Ishikawa (cell line): ENCODE results near the gene RRH.

Experiments used
- CEBPB ChIP-seq: IDR thresholded peaks from 2 replicates; pipeline ENCODE4 v1.6.1; 2012
- CREB1 ChIP-seq: IDR thresholded peaks from 2 replicates; pipeline ENCODE4 v1.6.1; 2012; ENCODE audit warnings: low read depth
- EGR1 ChIP-seq: IDR thresholded peaks from 2 replicates; pipeline ENCODE4 v1.6.1; 2012
- EP300 ChIP-seq: IDR thresholded peaks from 2 replicates; pipeline ENCODE4 v1.6.1; 2012; ENCODE audit warnings: borderline replicate concordance
- FOXM1 ChIP-seq: IDR thresholded peaks from 2 replicates; pipeline ENCODE4 v1.6.1; 2012; ENCODE audit warnings: low read depth, borderline replicate concordance
- NFIC ChIP-seq: IDR thresholded peaks from 2 replicates; pipeline ENCODE4 v1.6.1; 2012
- RAD21 ChIP-seq: IDR thresholded peaks from 2 replicates; pipeline ENCODE4 v1.6.1; 2012; ENCODE audit warnings: low read depth
- TAF1 ChIP-seq: IDR thresholded peaks from 2 replicates; pipeline ENCODE4 v1.6.1; 2012; ENCODE audit warnings: low read depth, mild to moderate bottlenecking
- TCF12 ChIP-seq: IDR thresholded peaks from 2 replicates; pipeline ENCODE4 v1.6.1; 2012; ENCODE audit warnings: low read depth
- TEAD4 ChIP-seq: IDR thresholded peaks from 2 replicates; pipeline ENCODE4 v1.6.1; 2012
- YY1 ChIP-seq: IDR thresholded peaks from 2 replicates; pipeline ENCODE4 v1.6.1; 2012; ENCODE audit warnings: low read depth
- ZBTB7A ChIP-seq: IDR thresholded peaks from 2 replicates; pipeline ENCODE4 v1.6.1; 2012; ENCODE audit warnings: low read depth
- TF ChIP-seq, protein P1 (sequence below): IDR thresholded peaks from 2 replicates; pipeline ENCODE4 v1.6.1; 2012; ENCODE audit warnings: low read depth, mild to moderate bottlenecking
- TF ChIP-seq, protein P2 (sequence below): IDR thresholded peaks from 2 replicates; pipeline ENCODE4 v1.6.1; 2012

DNA sequence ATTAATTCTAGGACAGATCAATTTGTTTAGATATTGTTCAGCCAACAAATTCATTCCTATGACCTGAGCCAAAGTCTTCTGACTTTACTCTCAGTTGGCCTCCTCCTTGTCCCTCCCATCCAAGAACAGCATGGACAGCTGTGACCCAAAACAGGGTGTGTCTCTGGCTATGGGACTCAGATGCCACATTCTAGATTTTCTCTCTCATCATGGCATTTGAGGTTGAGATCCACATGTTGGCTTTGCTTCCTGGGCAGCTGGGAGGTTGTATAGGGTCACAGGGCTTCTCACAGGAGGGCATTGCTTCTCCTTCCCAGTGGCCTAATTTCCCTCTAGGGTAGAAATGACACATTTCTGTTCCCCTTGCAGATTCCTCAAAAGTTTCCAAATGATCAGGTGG, 62.3 kb downstream of the RRH start:
- TF ChIP-seq EGR1 (no peak), ZBTB7A (no peak), TCF12 (no peak), RAD21 (no peak), EP300 (no peak), NFIC (no peak), TAF1 (no peak), TEAD4 (no peak), FOXM1 (no peak), CREB1 (no peak), YY1 (no peak), CEBPB (no peak)
- TF ChIP-seq, protein P1, sequence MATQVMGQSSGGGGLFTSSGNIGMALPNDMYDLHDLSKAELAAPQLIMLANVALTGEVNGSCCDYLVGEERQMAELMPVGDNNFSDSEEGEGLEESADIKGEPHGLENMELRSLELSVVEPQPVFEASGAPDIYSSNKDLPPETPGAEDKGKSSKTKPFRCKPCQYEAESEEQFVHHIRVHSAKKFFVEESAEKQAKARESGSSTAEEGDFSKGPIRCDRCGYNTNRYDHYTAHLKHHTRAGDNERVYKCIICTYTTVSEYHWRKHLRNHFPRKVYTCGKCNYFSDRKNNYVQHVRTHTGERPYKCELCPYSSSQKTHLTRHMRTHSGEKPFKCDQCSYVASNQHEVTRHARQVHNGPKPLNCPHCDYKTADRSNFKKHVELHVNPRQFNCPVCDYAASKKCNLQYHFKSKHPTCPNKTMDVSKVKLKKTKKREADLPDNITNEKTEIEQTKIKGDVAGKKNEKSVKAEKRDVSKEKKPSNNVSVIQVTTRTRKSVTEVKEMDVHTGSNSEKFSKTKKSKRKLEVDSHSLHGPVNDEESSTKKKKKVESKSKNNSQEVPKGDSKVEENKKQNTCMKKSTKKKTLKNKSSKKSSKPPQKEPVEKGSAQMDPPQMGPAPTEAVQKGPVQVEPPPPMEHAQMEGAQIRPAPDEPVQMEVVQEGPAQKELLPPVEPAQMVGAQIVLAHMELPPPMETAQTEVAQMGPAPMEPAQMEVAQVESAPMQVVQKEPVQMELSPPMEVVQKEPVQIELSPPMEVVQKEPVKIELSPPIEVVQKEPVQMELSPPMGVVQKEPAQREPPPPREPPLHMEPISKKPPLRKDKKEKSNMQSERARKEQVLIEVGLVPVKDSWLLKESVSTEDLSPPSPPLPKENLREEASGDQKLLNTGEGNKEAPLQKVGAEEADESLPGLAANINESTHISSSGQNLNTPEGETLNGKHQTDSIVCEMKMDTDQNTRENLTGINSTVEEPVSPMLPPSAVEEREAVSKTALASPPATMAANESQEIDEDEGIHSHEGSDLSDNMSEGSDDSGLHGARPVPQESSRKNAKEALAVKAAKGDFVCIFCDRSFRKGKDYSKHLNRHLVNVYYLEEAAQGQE = no peak
- TF ChIP-seq, protein P2, sequence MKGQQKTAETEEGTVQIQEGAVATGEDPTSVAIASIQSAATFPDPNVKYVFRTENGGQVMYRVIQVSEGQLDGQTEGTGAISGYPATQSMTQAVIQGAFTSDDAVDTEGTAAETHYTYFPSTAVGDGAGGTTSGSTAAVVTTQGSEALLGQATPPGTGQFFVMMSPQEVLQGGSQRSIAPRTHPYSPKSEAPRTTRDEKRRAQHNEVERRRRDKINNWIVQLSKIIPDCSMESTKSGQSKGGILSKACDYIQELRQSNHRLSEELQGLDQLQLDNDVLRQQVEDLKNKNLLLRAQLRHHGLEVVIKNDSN = no peak
